ENCODE measurements around the gene PLA2G4A.
"Not testable (repeated sequence)": the region's sequence is repeated elsewhere in the genome, so short reads cannot be mapped to it uniquely, and the experiment has no call there.

PLA2G4A gene

DNA sequence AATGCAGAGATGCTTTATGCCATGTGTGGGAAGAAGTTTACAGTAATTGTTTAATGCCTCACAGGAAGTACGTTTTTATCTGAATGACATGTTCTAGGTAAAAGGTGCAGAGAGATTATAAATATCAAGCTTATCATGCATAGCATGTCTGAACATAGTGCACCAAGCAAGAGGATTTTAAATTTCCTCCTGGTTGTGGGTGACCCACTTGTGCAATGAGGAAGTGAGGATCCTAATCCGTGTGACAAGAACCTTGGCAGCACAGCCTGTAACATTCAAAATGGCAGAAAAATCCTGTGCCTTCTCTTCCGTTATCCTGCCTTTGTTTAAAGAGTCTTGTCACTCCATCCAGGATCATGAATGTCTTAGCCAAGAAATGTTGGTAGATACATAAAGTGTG is 75.6 kb downstream of the PLA2G4A start:
- DNase-seq (ENCODE audit: low read depth, low spot score): no peak
- no peak overlapping the region for H3K27ac ChIP-seq

DNA sequence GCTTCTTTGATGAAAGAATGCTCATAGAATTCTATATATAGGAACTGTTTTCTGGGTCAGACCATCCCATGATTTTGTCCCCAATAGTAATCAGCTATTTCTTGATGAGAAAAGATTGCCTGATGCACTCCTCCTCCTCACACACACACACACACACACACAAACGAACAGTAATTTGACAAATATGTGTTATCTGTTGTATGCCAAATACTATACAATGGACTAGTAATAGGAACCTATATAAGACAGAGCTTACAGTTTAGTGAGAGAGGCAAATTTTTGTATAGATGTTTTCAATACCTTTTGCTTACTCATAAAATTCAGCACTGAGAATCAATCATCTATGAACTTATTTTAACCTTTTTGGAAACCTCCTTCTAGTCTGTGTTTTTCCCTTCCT is 76.8 kb downstream of the PLA2G4A start:
- DNase-seq (ENCODE audit: low read depth, low spot score): no peak
- H3K27ac ChIP-seq: no peak overlapping the region

DNA sequence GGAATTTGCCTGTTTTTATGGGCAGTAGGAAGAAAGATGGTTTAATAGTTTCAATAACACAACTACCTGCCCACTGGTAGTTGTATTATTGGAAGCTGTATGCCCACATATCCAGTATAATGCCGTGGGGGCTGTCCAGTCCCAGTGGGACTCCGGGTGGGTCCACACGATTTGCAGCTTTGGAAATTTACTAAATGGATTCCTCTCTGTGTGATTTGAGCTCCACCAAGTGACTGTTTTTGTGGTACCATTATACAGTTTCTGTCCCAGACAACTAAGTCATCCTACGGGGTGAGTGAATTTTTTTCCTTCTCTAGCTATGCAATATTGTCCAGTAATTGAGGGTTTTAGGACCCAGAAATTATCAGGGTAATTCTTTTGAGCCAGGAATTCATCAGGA is 86.8 kb downstream of the PLA2G4A start:
- DNase-seq (ENCODE audit: low read depth, low spot score): no peak
- H3K27ac ChIP-seq: no peak overlapping the region

DNA sequence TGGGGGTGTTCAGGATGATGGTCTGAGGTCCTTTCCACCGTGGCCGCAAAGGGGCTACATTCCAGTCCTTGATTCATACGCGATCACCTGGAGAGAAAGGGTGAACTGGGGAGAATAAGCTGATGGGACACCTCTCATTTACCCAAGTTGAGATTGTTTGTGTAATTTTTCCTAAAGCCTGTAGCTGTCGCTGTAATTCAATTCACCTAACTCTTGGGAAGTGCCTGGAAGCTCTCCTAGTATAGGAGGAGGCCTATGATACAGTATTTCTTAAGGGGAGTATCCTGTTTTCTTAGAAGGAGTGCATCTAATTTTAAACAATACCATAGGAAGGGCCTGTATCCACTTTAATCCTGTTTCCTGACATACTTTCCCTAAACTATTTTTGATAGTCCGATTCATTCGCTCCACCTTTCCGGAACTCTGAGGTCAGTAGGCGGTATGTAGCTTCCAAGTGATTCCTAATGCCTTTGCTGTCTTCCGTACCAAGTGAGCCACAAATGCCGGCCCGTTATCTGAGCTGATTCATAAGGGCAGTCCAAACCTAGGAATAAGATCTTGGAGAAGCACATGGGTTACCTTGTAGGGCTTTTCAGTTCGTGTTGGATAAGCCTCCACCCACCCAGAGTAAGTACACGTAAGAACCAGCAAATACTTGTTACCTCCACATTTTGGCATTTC is 88.5 kb downstream of the PLA2G4A start:
- not testable (repeated sequence) for H3K27ac ChIP-seq; DNase-seq (ENCODE audit: low read depth, low spot score)

DNA sequence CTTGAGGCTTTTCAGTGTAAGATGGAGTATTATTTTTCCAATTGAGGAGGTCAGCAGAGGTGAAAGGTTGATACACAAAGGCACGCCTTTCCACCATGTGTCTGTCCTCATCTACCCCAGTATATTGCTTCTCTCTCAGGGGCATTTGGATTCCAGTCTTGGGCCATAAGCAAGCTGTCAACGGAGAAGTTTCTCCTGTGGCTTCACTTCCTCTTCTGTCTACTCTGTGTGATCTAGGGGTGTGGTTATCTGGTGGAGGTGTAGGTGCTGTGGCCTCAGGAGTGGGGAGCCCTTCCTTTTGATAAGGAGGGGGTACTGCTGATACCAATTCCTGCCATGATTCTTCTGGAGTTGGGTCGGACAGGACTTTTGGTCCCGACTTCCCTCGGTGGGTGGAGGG is 92.6 kb downstream of the PLA2G4A start:
- not testable (repeated sequence) for DNase-seq (ENCODE audit: low read depth, low spot score); H3K27ac ChIP-seq

DNA sequence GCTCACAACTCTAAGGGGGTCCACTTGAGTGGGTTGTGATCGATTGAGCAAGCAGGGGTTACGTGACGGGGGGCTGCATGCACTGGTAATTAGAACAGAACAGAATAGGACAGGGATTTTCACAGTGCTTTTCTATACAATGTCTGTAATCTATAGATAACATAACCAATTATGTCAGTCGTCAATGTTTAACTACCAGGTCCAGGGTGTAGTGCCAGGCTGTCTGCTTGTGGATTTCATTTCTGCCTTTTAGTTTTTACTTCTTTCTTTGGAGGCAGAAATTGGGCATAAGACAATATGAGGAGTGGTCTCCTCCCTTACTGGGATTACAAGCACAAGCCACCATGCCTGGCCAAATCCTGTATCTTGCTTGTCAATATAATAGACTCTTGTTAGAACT is 94.1 kb downstream of the PLA2G4A start:
- H3K27ac ChIP-seq; DNase-seq (ENCODE audit: low read depth, low spot score): not testable (repeated sequence)

DNA sequence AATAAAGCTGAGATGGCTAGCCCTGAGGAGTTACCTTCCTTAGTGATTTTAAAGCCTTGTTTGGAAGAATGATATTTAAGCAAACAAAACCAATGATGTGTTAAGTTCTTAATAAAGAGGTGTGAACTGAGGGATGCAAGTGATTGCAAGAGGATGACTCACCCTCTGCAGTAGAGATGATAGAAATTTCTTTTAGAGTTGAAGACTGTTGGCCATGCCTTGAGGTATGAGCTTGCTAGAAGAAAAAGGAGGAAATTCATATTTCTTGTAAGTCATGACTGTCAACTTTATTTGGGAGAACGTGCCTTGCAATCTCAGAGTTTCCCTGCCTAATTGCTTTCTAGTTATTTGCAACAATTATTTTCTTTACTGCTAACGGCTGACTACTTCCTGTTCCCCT is 94.7 kb downstream of the PLA2G4A start:
- no peak overlapping the region for H3K27ac ChIP-seq
- no peak for DNase-seq (ENCODE audit: low read depth, low spot score)

DNA sequence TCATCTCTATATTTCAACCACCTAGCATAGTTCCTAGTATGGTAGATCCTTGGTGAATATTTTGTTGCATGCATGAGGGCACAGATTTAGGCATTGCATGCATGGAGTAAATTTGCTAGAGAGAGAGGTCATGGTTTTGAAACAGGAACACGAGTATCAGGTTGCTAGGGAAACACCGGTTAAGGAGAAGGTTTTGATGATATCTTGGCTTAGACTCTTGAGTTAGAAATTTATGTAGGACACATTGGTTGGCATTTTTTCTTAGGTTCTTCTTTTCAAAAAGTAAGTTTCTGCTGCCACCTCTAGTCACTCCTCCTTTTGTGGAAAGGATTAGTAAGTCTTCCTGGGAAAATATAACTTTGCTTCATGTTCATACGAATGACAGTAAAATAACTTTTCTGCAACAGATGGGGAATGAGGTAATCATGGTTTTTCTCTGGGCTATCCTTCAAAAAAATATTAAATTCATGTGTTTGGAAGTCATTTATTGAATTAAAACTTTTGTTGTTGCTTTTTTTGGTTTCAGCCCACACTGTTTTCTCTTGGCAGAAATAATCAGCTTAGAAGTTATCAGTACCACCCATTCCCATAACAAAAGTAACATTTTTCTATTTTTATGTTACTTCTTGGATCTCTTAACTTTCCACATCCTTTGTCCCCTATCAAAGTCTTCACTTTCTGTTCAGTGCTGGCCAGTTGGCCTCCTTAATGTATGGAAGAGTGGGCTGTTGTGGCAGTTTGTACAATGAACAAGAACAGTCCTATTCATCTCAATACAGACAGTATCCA is 97.3 kb downstream of the PLA2G4A start:
- DNase-seq (ENCODE audit: low read depth, low spot score): no peak
- H3K27ac ChIP-seq: no peak overlapping the region

DNA sequence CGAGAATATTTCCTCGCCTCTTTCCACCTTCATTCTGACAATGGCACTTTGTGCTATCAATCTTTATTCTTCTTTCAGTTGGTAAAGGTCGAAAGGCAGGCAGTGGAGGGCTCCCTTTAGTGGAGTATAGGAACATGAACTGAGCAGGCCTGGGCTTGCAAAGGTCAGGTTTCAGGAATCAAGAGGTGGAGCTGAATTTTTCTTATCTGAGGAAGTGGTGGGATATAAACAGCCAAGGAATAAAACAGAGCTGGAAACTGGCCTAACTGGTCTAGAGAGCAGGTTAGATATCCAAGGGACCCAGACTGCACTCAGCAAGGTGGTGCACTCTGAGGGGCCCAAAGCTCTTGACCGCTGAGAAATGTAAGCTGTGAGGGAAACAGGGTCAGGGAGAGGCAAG is 99.1 kb downstream of the PLA2G4A start:
- no peak overlapping the region for H3K27ac ChIP-seq
- no peak for DNase-seq (ENCODE audit: low read depth, low spot score)

DNA sequence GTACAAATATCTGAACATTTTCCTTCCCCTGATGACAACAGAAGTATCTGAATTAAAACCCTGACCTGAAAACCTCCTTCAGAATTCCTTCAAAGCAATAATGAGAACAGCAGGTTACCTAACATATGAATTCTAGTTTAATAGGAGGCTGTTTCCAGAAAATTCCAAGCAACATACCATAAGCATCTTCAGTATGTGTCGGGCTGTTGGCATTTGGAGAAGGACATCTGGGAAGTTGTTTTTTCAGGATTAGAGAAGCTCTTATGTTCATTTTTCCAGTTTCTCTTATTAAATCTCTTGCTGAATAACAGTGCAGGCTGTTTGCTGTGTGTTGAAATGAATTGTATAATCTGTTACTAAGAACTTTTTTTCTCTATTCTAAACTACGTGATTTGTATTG is 101.5 kb downstream of the PLA2G4A start:
- H3K27ac ChIP-seq: no peak overlapping the region
- DNase-seq (ENCODE audit: low read depth, low spot score): no peak

DNA sequence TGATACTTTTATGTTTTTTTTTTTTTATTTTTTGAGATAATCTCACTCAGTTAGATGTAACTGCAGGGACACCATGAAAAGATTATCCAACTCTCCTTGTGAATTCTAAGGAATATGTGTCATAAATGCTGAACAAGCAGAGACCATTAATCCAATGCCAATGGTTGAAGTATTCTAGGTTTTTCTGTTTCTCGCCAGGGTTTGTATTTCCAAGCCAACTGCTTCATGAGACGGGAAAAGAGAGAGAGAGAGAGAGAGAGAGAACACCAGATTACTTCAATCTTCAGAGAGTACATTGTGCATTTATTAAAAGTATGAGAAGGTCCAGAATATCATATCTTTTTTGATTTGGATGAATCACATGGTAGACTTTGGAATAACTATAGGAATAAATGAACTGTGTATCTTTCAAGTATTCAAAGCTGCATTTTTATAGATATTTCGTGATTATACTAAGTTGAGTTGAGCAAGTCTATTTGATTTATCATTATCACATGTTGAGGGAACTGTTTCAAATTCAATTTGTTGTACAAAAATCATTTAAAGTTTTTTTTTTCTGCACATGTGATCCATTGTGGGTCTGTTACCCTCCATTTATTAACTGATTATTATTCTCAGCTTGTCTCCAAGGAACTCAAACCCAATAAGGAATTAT is 108.4 kb downstream of the PLA2G4A start:
- H3K27ac ChIP-seq: no peak overlapping the region
- DNase-seq (ENCODE audit: low read depth, low spot score): no peak

DNA sequence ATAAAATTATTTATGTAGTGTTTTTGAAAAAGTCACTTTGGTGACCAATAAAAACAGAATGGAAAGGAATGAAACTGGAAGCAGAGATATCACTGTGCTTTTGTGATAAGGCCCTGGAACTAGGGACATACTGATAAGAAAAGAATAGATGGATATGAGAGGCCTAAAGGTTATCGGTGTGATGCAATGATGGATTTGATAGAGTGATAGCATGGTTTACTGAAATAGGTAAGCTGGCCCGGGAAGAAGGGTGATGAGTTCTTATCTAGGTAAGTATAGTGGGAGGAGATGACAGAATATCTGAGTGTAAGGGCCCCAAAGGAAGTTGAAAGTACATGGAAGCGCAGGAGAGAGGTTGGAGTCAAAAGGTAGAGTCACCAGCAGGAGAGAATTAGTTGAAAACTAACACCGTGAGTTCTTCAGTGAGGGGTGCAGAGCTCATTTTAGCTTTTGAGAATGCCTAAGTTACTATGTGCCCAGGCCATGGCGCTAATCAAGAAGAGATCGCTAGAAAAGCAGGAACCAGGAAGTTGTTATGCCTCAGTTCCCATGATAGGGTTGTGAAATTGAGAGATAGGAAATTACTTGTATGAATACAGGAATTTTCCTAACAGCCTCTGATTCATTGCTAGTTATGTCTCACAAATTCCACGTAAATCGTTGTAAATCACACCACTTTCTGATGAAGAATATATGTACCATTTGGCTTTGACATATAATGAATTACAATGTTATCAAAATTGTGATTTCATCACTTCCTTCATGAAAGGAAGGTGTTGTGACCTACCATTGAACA is 115.3 kb downstream of the PLA2G4A start:
- no peak for DNase-seq (ENCODE audit: low read depth, low spot score)
- H3K27ac ChIP-seq: no peak overlapping the region

DNA sequence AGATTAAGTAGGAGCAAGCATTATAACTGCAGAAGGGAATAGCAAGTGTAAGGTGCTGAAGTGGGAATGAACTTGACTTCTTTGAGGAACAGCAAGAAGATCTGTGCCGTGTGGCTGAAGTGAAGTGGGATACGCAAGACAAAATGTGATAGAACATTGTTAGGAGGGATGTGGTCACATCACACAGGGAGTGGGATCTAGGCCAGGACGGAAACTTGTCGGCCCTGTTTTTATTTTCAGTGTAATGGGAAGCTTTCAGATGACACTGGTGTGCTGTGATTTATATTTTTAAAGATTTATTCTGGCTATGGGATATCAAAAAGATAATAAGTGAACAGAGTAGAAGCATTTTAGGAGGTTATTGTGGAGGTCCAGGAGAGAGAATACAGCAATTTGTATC is 116.4 kb downstream of the PLA2G4A start:
- no peak for DNase-seq (ENCODE audit: low read depth, low spot score)
- H3K27ac ChIP-seq: no peak overlapping the region

DNA sequence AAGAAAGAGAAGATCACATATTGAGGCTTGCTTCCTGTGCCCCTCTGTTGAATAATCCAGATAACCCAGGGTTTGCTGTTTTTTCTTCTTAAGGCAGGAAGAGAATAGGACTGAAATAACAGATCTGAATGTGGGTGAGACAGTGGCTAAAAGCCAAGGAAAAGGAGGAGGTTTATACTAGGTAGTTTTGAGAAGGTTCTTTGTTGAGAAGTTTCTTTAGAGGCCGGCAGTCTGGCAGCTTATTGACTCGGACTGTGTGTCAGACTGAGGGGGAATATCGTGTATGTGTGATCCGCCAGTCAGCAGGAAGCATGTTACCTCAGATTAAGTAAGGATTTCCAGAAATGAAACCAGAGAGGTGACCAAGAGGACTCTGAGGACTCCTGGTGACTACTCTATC is 119.8 kb downstream of the PLA2G4A start:
- no peak for DNase-seq (ENCODE audit: low read depth, low spot score)
- H3K27ac ChIP-seq: peak overlapping the region; percentile 31

DNA sequence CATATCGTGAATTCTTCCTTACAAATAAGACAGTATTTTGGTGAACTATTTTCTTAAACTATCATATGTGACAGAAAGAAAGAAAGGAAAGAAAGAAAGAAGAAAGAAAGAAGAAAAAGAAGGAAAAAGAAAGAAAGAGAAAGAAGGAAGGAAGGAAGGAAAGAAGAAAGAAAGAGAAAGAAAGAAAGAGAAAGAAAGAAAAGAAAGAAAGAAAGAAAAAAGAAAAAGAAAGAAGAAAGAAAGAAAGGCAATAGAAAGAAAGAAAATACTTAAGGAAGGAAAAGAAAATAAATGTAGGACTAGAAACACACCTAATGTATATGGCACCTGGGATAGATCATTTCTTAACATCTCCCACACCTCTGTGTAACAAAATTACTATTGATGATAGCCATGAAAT is 120.4 kb downstream of the PLA2G4A start:
- no peak for DNase-seq (ENCODE audit: low read depth, low spot score)

DNA sequence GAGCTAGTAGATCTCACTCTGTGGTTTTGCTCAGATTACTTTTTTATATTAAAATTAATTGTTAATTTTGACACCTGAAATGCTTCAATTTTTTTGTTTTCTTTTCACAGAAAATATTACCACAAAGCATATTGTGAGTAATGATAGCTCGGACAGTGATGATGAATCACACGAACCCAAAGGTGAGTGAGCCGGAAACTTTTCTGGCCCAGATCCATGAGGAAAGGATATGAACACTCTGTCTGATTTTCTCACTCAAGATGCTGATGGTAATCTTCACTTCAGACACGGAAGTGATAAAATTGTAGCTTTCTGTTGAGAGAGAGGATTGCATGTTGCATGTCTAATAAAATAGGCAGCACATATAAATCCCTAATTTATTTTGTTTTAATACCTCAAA is 121.8 kb downstream of the PLA2G4A start:
- DNase-seq (ENCODE audit: low read depth, low spot score): peak; percentile 73

More for the DNA sequence above, 120.4 kb downstream of the PLA2G4A start:
- peak overlapping the region; percentile 31 for H3K27ac ChIP-seq

DNA sequence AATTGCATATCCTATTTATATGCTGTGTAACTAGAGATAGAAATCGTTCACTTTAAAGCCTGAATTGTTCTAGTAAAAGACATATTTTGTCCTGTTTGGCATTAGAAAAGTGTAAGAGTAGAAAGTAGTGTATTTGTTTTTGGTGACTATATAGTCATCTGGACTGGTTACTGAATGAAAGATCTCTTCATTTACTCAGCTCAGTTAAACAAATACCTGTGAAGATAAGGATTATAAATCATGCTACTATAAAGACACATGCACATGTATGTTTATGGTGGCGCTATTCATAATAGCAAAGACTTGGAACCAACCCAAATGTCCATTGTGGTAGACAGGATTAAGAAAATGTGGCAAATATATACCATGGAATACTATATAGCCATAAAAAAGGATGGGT is 125.1 kb downstream of the PLA2G4A start:
- DNase-seq (ENCODE audit: low read depth, low spot score): no peak

More for the DNA sequence above, 121.8 kb downstream of the PLA2G4A start:
- peak overlapping the region; percentile 35 for H3K27ac ChIP-seq

DNA sequence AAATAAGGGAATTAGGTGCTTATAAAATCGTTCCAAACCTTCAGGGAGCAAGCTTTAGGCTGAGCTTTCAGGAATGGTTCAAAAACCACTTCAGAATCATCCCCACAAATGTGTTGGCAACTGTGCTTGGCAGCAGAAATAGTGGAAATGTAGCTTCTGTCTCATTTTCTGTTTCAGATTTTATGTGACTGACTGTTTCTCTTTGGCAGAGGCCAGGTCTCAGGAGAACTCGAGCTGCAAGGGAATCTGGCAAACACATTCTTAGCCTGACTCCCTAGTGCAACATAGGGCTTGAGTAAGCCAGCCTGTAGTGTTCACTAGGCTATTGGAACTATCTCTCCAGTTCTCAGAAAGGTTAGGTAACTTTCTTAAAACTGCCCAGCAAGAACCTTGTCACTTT is 128.6 kb downstream of the PLA2G4A start:
- no peak for DNase-seq (ENCODE audit: low read depth, low spot score)
- H3K27ac ChIP-seq: no peak overlapping the region

More for the DNA sequence above, 125.1 kb downstream of the PLA2G4A start:
- H3K27ac ChIP-seq: no peak overlapping the region

DNA sequence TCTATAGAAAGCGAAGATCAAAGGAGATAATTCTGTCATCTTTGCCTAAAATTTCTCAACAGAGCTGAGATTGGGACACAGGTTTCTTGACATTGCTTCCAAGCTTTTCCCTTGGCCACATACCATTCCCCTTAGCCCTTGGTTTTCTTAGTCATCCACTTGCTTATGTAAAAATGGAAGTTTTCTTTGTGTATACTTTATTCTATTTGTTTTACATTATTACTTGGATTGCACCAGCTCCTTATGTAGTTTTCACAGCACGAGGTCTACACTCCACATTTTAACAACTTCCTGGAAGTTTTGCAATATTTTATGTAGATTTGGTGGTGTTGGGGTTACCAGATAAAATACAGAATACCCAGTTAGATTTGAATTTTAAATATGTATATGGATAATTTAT is 129.8 kb downstream of the PLA2G4A start:
- no peak for DNase-seq (ENCODE audit: low read depth, low spot score)
- peak overlapping the region; percentile 51 for H3K27ac ChIP-seq

DNA sequence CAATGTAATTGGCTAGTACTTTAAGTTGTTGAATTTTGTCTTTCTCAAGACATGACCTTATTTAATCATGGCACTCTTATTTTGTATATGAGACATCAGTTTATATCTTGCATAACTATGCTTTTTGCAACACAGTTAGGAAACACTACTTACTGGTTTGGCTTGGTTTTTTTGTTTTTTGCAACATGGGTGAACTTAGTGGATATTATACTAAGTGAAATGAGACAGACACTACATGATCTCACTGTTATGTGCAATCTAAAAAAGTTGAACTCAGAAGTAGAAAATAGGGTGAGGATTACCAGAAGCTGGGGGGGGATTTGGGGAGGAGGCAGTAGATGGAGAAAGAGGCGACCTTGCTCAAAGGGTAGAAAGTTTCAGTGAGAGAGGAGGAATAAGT is 132.1 kb downstream of the PLA2G4A start:
- DNase-seq (ENCODE audit: low read depth, low spot score): no peak
- H3K27ac ChIP-seq: no peak overlapping the region
